Naive thymus-derived CD4-positive, alpha-beta T cell (primary cell): ENCODE data around the gene FNDC3B. TPM values are rescaled to one million over a fixed set of nuclear protein-coding genes. Genes with fewer than 3 reads are reported as not detected.

Experiments used
- ATAC-seq: fragments of 150-1000 bp; cut with Tn5 transposase; 2 replicates; pipeline ENCODE4 v1.10.0; 2021; ENCODE audit warnings: mild to moderate bottlenecking, moderate library complexity
- CTCF ChIA-PET: fragments of 350-600 bp; sonication (Branson Sonifier 250); formaldehyde crosslinking; loops from one replicate; lab custom pipeline; 2021; ENCODE audit warnings: antibody characterized with exemption; lab: Charles Lee
- POLR2A ChIA-PET: fragments of 350-600 bp; sonication (Branson Sonifier 250); formaldehyde crosslinking; loops from one replicate; lab custom pipeline; 2021; ENCODE audit warnings: antibody characterized with exemption, inconsistent platforms; lab: Charles Lee
- DNase-seq, 9 donors: peaks; one replicate each; pipeline versions ENCODE4 v3.0.0 to v3.0.0-alpha.2; 2020 to 2022; ENCODE audit warnings: mixed read lengths in 1 of 9
- H3K27ac ChIP-seq: one replicate; pipeline ENCODE4 v1.7.0; 2013; ENCODE audit warnings: mild to moderate bottlenecking, low read depth, low read length, moderate library complexity
- H3K27me3 ChIP-seq, 2 donors: one replicate each; pipeline ENCODE4 v1.7.0; 2013; ENCODE audit warnings: low read length in 2 of 2, mild to moderate bottlenecking in 2 of 2, moderate library complexity in 2 of 2; ENCODE audit not compliant: control insufficient read depth in 2 of 2, insufficient read depth in 2 of 2
- H3K36me3 ChIP-seq, 3 experiments: 1 replicate in 2 of 3; 2 replicates in 1 of 3; pipeline ENCODE4 v1.7.0; 2013; ENCODE audit warnings: low read length in 3 of 3, mild to moderate bottlenecking in 3 of 3, moderate library complexity in 1 of 3; ENCODE audit not compliant: insufficient read depth in 3 of 3, control insufficient read depth in 2 of 3
- H3K4me1 ChIP-seq, 2 donors: one replicate each; pipeline ENCODE4 v1.7.0; 2013; ENCODE audit warnings: low read length in 2 of 2, mild to moderate bottlenecking in 2 of 2, moderate library complexity in 1 of 2; ENCODE audit not compliant: control insufficient read depth in 2 of 2, insufficient read depth in 2 of 2
- H3K4me3 ChIP-seq: 2 replicates; pipeline ENCODE4 v1.7.0; 2013; ENCODE audit warnings: mild to moderate bottlenecking, low read length
- H3K9me3 ChIP-seq, 3 experiments: 1 replicate in 2 of 3; 2 replicates in 1 of 3; pipeline ENCODE4 v1.7.0; 2013; ENCODE audit warnings: low read length in 3 of 3; ENCODE audit not compliant: control insufficient read depth in 2 of 3
- H3K27ac Mint-ChIP-seq, 9 donors: one replicate each; pipeline ENCODE4 v1.8.0; 2020 to 2022; ENCODE audit warnings: mixed read lengths in 9 of 9, mild to moderate bottlenecking in 8 of 9, moderate library complexity in 5 of 9, inconsistent platforms in 2 of 9
- H3K27me3 Mint-ChIP-seq, 5 donors: one replicate each; pipeline ENCODE4 v1.8.0; 2021 to 2022; ENCODE audit warnings: mixed read lengths in 5 of 5, mild to moderate bottlenecking in 1 of 5
- H3K36me3 Mint-ChIP-seq, 5 donors: one replicate each; pipeline ENCODE4 v1.8.0; 2020 to 2022; ENCODE audit warnings: mixed read lengths in 5 of 5, mild to moderate bottlenecking in 3 of 5, inconsistent platforms in 1 of 5
- H3K4me1 Mint-ChIP-seq, 7 donors: one replicate each; pipeline ENCODE4 v1.8.0; 2020 to 2022; ENCODE audit warnings: mixed read lengths in 7 of 7, mild to moderate bottlenecking in 3 of 7, inconsistent platforms in 1 of 7
- H3K4me3 Mint-ChIP-seq, 10 donors: one replicate each; pipeline ENCODE4 v1.8.0; 2020 to 2022; ENCODE audit warnings: mild to moderate bottlenecking in 10 of 10, mixed read lengths in 10 of 10, moderate library complexity in 6 of 10, inconsistent platforms in 2 of 10
- H3K9me3 Mint-ChIP-seq, 11 donors: one replicate each; pipeline ENCODE4 v1.8.0; 2020 to 2022; ENCODE audit warnings: mixed read lengths in 11 of 11, mild to moderate bottlenecking in 4 of 11, inconsistent platforms in 1 of 11, moderate library complexity in 1 of 11
- intact Hi-C, 2 donors: fragments of 100-400 bp; cut with micrococcal nuclease; formaldehyde crosslinking; loops; one replicate each; pipeline ENCODE4 v1.15.1; 2023
- polyA plus RNA-seq, 2 donors: library from polyadenylated mRNA; unstranded; fragments of 300-500 nt; fragmentation: Illumina TruSeq; gene quantifications; one replicate each; pipeline ENCODE4 v1.2.3, GENCODE V29; 2021
- total RNA-seq, 6 experiments: library from RNA in 5 of 6; stranded (reverse) in 5 of 6; gene quantifications; 1 replicate in 5 of 6; 2 replicates in 1 of 6; pipeline ENCODE4 v1.2.3 and lab custom pipeline; 2021 to 2026

FNDC3B gene
- total and polyA plus RNA-seq, 7 experiments from 2014 or later: 8.6 to 78.6 (median 25.6) TPM

- Mint-ChIP-seq H3K27ac (no peak overlapping the region), H3K4me3 (no peak overlapping the region), H3K4me1 (peaks cover 0 to 4% (median 0%) of the 10 kb centered on the region in 7 donors), H3K36me3 (peaks cover 0 to 51% (median 21%) of the 10 kb centered on the region in 5 donors), H3K9me3 (peaks cover 0 to 1% (median 0%) of the 10 kb centered on the region in 11 donors), H3K27me3 (no peaks in the 10 kb centered on the region)
- POLR2A ChIA-PET: no interaction called here
- Histone ChIP-seq H3K36me3 (peaks cover 0 to 3% (median 0%) of the 10 kb centered on the region in 3 experiments), H3K9me3 (no peaks in the 10 kb centered on the region), H3K4me1 (no peaks in the 10 kb centered on the region), H3K27me3 (no peaks in the 10 kb centered on the region), H3K4me3 (no peak overlapping the region), H3K27ac (no peak overlapping the region)
- ATAC-seq (no peak), DNase-seq (no peak)
- CTCF ChIA-PET: no interaction called here
- intact Hi-C loops: no loop called here
Observed at GRCh38 chr3:172273378-172273777, 234.0 kb downstream of the FNDC3B start.

GRCh38 chr3:172274906-172275305 is 235.5 kb downstream of the FNDC3B start:
- ATAC-seq (no peak), DNase-seq (no peak)
- Histone ChIP-seq H3K36me3 (peaks cover 0 to 3% (median 0%) of the 10 kb centered on the region in 3 experiments), H3K4me1 (no peaks in the 10 kb centered on the region), H3K4me3 (no peak overlapping the region), H3K27me3 (no peaks in the 10 kb centered on the region), H3K27ac (no peak overlapping the region), H3K9me3 (no peaks in the 10 kb centered on the region)
- H3K9me3 Mint-ChIP-seq: no peaks in the 10 kb centered on the region
- POLR2A ChIA-PET: interaction anchor here (0.6 kb wide), 1 partner anchor 296 kb away, joined by 3 read pairs; no protein-coding TSS in a partner anchor
- no peak overlapping the region for H3K27ac Mint-ChIP-seq
- CTCF ChIA-PET: interaction anchor here (1.0 kb wide), 1 partner anchor 239 kb away, joined by 3 read pairs; no protein-coding TSS in a partner anchor
- peaks cover 0 to 4% (median 0%) of the 10 kb centered on the region in 7 donors for H3K4me1 Mint-ChIP-seq
- H3K36me3 Mint-ChIP-seq: peaks cover 0 to 48% (median 12%) of the 10 kb centered on the region in 5 donors
- intact Hi-C loops: no loop called here
- H3K27me3 Mint-ChIP-seq: no peaks in the 10 kb centered on the region
- H3K4me3 Mint-ChIP-seq: no peak overlapping the region

- Mint-ChIP-seq H3K4me3 (no peak overlapping the region), H3K4me1 (peaks cover 0 to 8% (median 0%) of the 10 kb centered on the region in 7 donors), H3K27me3 (no peaks in the 10 kb centered on the region), H3K36me3 (peaks cover 0 to 46% (median 11%) of the 10 kb centered on the region in 5 donors), H3K9me3 (no peaks in the 10 kb centered on the region), H3K27ac (no peak overlapping the region)
- CTCF ChIA-PET: interaction anchor here (0.7 to 1.0 kb wide), 2 partner anchors 173 to 240 kb away, joined by 3 to 4 read pairs; no protein-coding TSS in a partner anchor
- DNase-seq (no peak), ATAC-seq (no peak)
- POLR2A ChIA-PET: no interaction called here
- H3K4me1 ChIP-seq: no peaks in the 10 kb centered on the region
- peaks cover 0 to 3% (median 0%) of the 10 kb centered on the region in 3 experiments for H3K36me3 ChIP-seq
- H3K27ac ChIP-seq: no peak overlapping the region
- no peaks in the 10 kb centered on the region for H3K27me3 ChIP-seq
- intact Hi-C loops: no loop called here
- H3K4me3 ChIP-seq: no peak overlapping the region
- H3K9me3 ChIP-seq: no peaks in the 10 kb centered on the region
Observed at GRCh38 chr3:172275586-172275985, 236.2 kb downstream of the FNDC3B start.

GRCh38 chr3:172276103-172276502 is 236.7 kb downstream of the FNDC3B start:
- H3K4me3 ChIP-seq: no peak overlapping the region
- H3K27me3 ChIP-seq: no peaks in the 10 kb centered on the region
- peaks cover 0 to 45% (median 10%) of the 10 kb centered on the region in 5 donors for H3K36me3 Mint-ChIP-seq
- CTCF ChIA-PET: interaction anchor here (0.7 kb wide), 1 partner anchor 174 kb away, joined by 4 read pairs; no protein-coding TSS in a partner anchor
- H3K9me3 ChIP-seq: no peaks in the 10 kb centered on the region
- H3K4me3 Mint-ChIP-seq: no peak overlapping the region
- no peaks in the 10 kb centered on the region for H3K27me3 Mint-ChIP-seq
- ATAC-seq: no peak
- POLR2A ChIA-PET: no interaction called here
- peaks cover 0 to 8% (median 0%) of the 10 kb centered on the region in 7 donors for H3K4me1 Mint-ChIP-seq
- H3K9me3 Mint-ChIP-seq: no peaks in the 10 kb centered on the region
- H3K27ac Mint-ChIP-seq: no peak overlapping the region
- H3K36me3 ChIP-seq: peaks cover 0 to 3% (median 0%) of the 10 kb centered on the region in 3 experiments
- H3K27ac ChIP-seq: no peak overlapping the region
- intact Hi-C loops: loop anchor here in 1 of 2 donors (1.0 kb wide), 1 partner anchor 241 kb away; no protein-coding TSS in a partner anchor
- no peaks in the 10 kb centered on the region for H3K4me1 ChIP-seq
- DNase-seq: no peak

- DNase-seq (no peak), ATAC-seq (no peak)
- Mint-ChIP-seq H3K27ac (no peak overlapping the region), H3K9me3 (no peaks in the 10 kb centered on the region), H3K36me3 (peaks cover 0 to 46% (median 16%) of the 10 kb centered on the region in 5 donors), H3K27me3 (no peaks in the 10 kb centered on the region), H3K4me3 (no peak overlapping the region), H3K4me1 (peaks cover 0 to 8% (median 0%) of the 10 kb centered on the region in 7 donors)
- no peaks in the 10 kb centered on the region for H3K9me3 ChIP-seq
- POLR2A ChIA-PET: no interaction called here
- no peaks in the 10 kb centered on the region for H3K27me3 ChIP-seq
- no peak overlapping the region for H3K27ac ChIP-seq
- H3K4me1 ChIP-seq: no peaks in the 10 kb centered on the region
- intact Hi-C loops: no loop called here
- no peaks in the 10 kb centered on the region for H3K36me3 ChIP-seq
- CTCF ChIA-PET: interaction anchor here (0.6 kb wide), 1 partner anchor 243 kb away, joined by 3 read pairs; no protein-coding TSS in a partner anchor
- no peak overlapping the region for H3K4me3 ChIP-seq
Observed at GRCh38 chr3:172277151-172277652, 237.8 kb downstream of the FNDC3B start.

- no peak overlapping the region for H3K27ac Mint-ChIP-seq
- Histone ChIP-seq H3K9me3 (no peaks in the 10 kb centered on the region), H3K4me3 (no peak overlapping the region), H3K27ac (no peak overlapping the region), H3K4me1 (no peaks in the 10 kb centered on the region), H3K36me3 (no peaks in the 10 kb centered on the region), H3K27me3 (no peaks in the 10 kb centered on the region)
- H3K4me1 Mint-ChIP-seq: peaks cover 0 to 9% (median 3%) of the 10 kb centered on the region in 7 donors
- ChIA-PET POLR2A (no interaction called here), CTCF (no interaction called here)
- no peaks in the 10 kb centered on the region for H3K27me3 Mint-ChIP-seq
- H3K4me3 Mint-ChIP-seq: no peak overlapping the region
- ATAC-seq (no peak), DNase-seq (no peak)
- intact Hi-C loops: no loop called here
- H3K9me3 Mint-ChIP-seq: peaks cover 0 to 2% (median 0%) of the 10 kb centered on the region in 11 donors
- H3K36me3 Mint-ChIP-seq: peaks cover 4 to 50% (median 21%) of the 10 kb centered on the region in 5 donors
Observed at GRCh38 chr3:172279191-172279640, 239.8 kb downstream of the FNDC3B start.
